ENCODE data around the gene SMARCB1. TPM values are rescaled to one million over a fixed set of nuclear protein-coding genes. Genes with fewer than 3 reads are reported as not detected.
A peak's percentile ranks its signal among the peaks of the same experiment; 100 is the strongest.

SMARCB1 gene
- total and polyA plus RNA-seq, 2 of the 4 experiments (the other 2 are of a cell fraction) = 110 to 159 TPM

- Histone ChIP-seq H3K4ac (ENCODE audit: low read depth, low read length) (peak overlapping the region; percentile 20), H3K56ac (ENCODE audit: extremely low read depth, insufficient read depth, low read length) (no peak overlapping the region), H4K20me1 (ENCODE audit: insufficient read depth, low read length) (peaks cover 5% of the 10 kb centered on the region; the same call in 1 of the 2 replicates), H3K4me1 (ENCODE audit: control insufficient read depth, insufficient read depth, low read length) (peaks cover 22% of the 10 kb centered on the region), H3K9me3 (ENCODE audit: control insufficient read depth, insufficient read depth, low read length) (no peaks in the 10 kb centered on the region), H4K8ac (ENCODE audit: low read depth in 2 of 2, low read length in 2 of 2) (no peak overlapping the region), H3K9ac (ENCODE audit: low read depth, low read length) (no peak overlapping the region), H3K9me1 (ENCODE audit: insufficient read depth, low read length) (peaks cover 15% of the 10 kb centered on the region), H4K91ac (ENCODE audit: insufficient read depth, low read depth, low read length) (no peak overlapping the region), H3K23ac (ENCODE audit: low read depth, low read length) (no peak overlapping the region), H2BK20ac (ENCODE audit: low read depth, low read length) (peak overlapping the region; percentile 18; the same call in 1 of the 2 replicates), H2AK9ac (replicated peaks; ENCODE audit: low read depth, low read length, poor library complexity) (no peak overlapping the region), H2AFZ (replicated peaks; ENCODE audit: low read length, poor library complexity) (no peak overlapping the region), H3K14ac (replicated peaks; ENCODE audit: low read depth, low read length) (no peak overlapping the region), H3K27ac (ENCODE audit: insufficient read depth, low read length) (no peak overlapping the region), H3K36me3 (ENCODE audit: control insufficient read depth, insufficient read depth, low read length) (no peaks in the 10 kb centered on the region), H3K4me3 (ENCODE audit: insufficient read depth, low read depth, low read length) (no peak overlapping the region), H2BK5ac (ENCODE audit: low read depth, low read length, poor library complexity, severe bottlenecking) (no peak overlapping the region), H3K27me3 (ENCODE audit: control insufficient read depth, insufficient read depth, low read length) (no peaks in the 10 kb centered on the region), H2AK5ac (ENCODE audit: low read depth, low read length) (peak overlapping the region; percentile 38; the same call in 1 of the 2 replicates), H4K5ac (ENCODE audit: low read depth, low read length) (no peak overlapping the region), H2BK120ac (ENCODE audit: low read depth, low read length) (peak overlapping the region; percentile 38; the same call in 1 of the 2 replicates), H3K18ac (ENCODE audit: low read depth, low read length) (no peak overlapping the region), H2BK15ac (ENCODE audit: low read depth, low read length) (no peak overlapping the region), H3K79me1 (ENCODE audit: low read depth in 1 of 2, low read length in 2 of 2) (peaks cover 4 to 11% of the 10 kb centered on the region in 2 experiments; a peak in 3 of 4 replicates), H3K4me2 (ENCODE audit: low read depth, low read length) (no peak overlapping the region)
- dilution Hi-C loops (cut with HindIII; ENCODE audit: low sequenced_read_pairs, unreplicated experiment) (no loop called here), in situ Hi-C loops (cut with MboI; ENCODE audit: low sequenced_read_pairs) (no loop called here), intact Hi-C loops (cut with micrococcal nuclease) (no loop called here)
- BruUV-seq (replicated peaks) = no TSS peak
- TF ChIP-seq POLR2A (IDR thresholded peaks at IDR 0.05; ENCODE audit: low read depth, low read length) (no peak), RFX5 (IDR thresholded peaks at IDR 0.05; ENCODE audit: low read depth, low read length) (no peak), MAZ (IDR thresholded peaks at IDR 0.05; ENCODE audit: borderline replicate concordance, low read depth, low read length) (no peak), MAFK (IDR thresholded peaks at IDR 0.05; ENCODE audit: low read depth, low read length) (no peak), NFE2L2 (IDR thresholded peaks at IDR 0.05; ENCODE audit: low read depth, low read length) (no peak), CHD1 (IDR thresholded peaks at IDR 0.05; ENCODE audit: low read depth, low read length) (no peak)
- TF ChIP-seq, protein P1, sequence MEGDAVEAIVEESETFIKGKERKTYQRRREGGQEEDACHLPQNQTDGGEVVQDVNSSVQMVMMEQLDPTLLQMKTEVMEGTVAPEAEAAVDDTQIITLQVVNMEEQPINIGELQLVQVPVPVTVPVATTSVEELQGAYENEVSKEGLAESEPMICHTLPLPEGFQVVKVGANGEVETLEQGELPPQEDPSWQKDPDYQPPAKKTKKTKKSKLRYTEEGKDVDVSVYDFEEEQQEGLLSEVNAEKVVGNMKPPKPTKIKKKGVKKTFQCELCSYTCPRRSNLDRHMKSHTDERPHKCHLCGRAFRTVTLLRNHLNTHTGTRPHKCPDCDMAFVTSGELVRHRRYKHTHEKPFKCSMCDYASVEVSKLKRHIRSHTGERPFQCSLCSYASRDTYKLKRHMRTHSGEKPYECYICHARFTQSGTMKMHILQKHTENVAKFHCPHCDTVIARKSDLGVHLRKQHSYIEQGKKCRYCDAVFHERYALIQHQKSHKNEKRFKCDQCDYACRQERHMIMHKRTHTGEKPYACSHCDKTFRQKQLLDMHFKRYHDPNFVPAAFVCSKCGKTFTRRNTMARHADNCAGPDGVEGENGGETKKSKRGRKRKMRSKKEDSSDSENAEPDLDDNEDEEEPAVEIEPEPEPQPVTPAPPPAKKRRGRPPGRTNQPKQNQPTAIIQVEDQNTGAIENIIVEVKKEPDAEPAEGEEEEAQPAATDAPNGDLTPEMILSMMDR (conservative IDR thresholded peaks at IDR 0.05; ENCODE audit: low read depth, low read length) = no peak
- DNase-seq (no peak), ATAC-seq (ENCODE audit: low read depth) (no peak)
- ChIA-PET CTCF (no interaction called here), POLR2A (ENCODE audit: unreplicated experiment) (no interaction called here)
- WGBS, 2 experiments (ENCODE audit: extremely low coverage in 2 of 2, insufficient read length in 1 of 2) = no CpG with 5 or more reads among the region's 1 CpG
These were observed 4.1 kb upstream of the SMARCB1 start for GRCh38 chr22:23782703-23783102.
